Right cardiac atrium (tissue), 5 donors: ENCODE results near the gene MBOAT1. TPM values are rescaled to one million over a fixed set of nuclear protein-coding genes. Genes with fewer than 3 reads are reported as not detected.

Experiments used
- ATAC-seq, 2 donors: fragments of 200-7000 bp; cut with Tn5 transposase; one replicate each; pipeline versions ENCODE4 v1.8.0 to v1.9.1; 2020; ENCODE audit warnings: moderate library complexity in 2 of 2, mild to moderate bottlenecking in 1 of 2
- DNase-seq, 3 donors: peaks; one replicate each; pipeline ENCODE4 v3.0.0-alpha.2; 2020
- H3K27ac ChIP-seq: one replicate; pipeline ENCODE4 v1.5.1; 2013; ENCODE audit warnings: mild to moderate bottlenecking, low read length, control low read depth, moderate library complexity
- H3K27me3 ChIP-seq: one replicate; pipeline ENCODE4 v1.6.1; 2013; ENCODE audit not compliant: control insufficient read depth, insufficient read depth
- H3K4me1 ChIP-seq: one replicate; pipeline ENCODE4 v1.6.1; 2013; ENCODE audit warnings: low read length; ENCODE audit not compliant: control insufficient read depth, insufficient read depth
- H3K4me3 ChIP-seq: one replicate; pipeline ENCODE4 v1.5.1; 2013; ENCODE audit warnings: low read length, control low read depth
- H3K9me3 ChIP-seq: one replicate; pipeline ENCODE4 v1.6.1; 2013; ENCODE audit warnings: low read length; ENCODE audit not compliant: control insufficient read depth
- WGBS: extraction: QIAGEN DNeasy Blood & Tissue Kit; methylation state at CpG from one replicate; pipeline ENCODE4 v1.1.7; 2013; 5-methylcytosine and 5-hydroxymethylcytosine counted together
- intact Hi-C, 4 donors: fragments of 100-400 bp; cut with DNase I; formaldehyde crosslinking; loops; one replicate each; pipeline versions ENCODE4 v1.11.0 to v1.14.0; 2022 to 2023
- polyA plus RNA-seq: library from polyadenylated mRNA; stranded (reverse); fragments of 200-250 nt; gene quantifications from one replicate; pipeline ENCODE4 v1.2.3, GENCODE V29; 2013
- total RNA-seq, 4 donors: library from RNA; stranded (reverse); fragmentation: NEBNext Ultra II Directional; extraction: Animal tissue kit (Norgen Biotek cat#: 25700); gene quantifications; one replicate each; pipeline ENCODE4 v1.2.1, GENCODE V29; 2021
- donor health status: healthy with polysubstance abuse.
- donor health status: DM: no; HTN: yes; CAD: no.
- donor health status: DM: no; HTN: no; CAD: no.
- donor health status: DM: no; HTN: yes; CAD: no; lungs with severe emphysema.
- donor health status: DM: yes; HTN: yes; CAD: no.

Gene MBOAT1
- total and polyA plus RNA-seq, 5 donors, result 3.0 to 9.2 (median 6.6) TPM

DNA sequence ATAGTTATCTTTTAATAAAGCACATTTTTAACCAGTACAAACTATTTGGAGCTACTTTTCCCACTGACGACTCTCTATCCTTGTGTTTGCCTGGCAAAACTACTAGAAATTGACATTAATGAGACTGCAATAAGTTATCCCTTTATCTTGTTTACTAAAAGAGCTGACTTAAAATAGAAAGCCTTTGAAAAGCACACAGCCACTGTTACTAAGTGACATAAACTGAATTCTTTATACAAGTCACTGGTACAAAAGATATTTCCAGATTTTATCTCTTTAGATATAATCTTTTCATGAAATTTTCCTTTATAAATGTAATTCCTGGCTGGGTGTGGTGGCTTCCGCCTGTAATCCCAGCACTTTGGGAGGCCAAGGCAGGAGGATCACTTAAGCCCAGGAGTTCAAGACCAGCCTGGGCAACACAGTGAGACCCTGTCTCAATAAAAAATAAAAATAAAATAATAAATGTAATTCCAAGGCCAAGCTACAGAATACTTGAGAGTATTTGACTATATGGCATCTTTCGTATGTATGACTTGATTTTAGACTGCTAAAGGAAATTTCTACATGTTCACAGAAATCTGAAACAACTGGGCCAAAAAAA lies 9.5 kb downstream of the MBOAT1 start:
- H3K9me3 ChIP-seq, result no peaks in the 10 kb centered on the region
- H3K27ac ChIP-seq, result no peak overlapping the region
- no peak overlapping the region for H3K4me3 ChIP-seq
- intact Hi-C loops, result loop anchor here in 1 of 4 donors (10.0 kb wide), 1 partner anchor 78 kb away; no protein-coding TSS in a partner anchor
- 53% methylated on average over 3 of the region's 3 CpGs for WGBS
- H3K27me3 ChIP-seq, result no peaks in the 10 kb centered on the region
- ATAC-seq (no peak), DNase-seq (no peak)
- peaks cover 4% of the 10 kb centered on the region for H3K4me1 ChIP-seq

DNA sequence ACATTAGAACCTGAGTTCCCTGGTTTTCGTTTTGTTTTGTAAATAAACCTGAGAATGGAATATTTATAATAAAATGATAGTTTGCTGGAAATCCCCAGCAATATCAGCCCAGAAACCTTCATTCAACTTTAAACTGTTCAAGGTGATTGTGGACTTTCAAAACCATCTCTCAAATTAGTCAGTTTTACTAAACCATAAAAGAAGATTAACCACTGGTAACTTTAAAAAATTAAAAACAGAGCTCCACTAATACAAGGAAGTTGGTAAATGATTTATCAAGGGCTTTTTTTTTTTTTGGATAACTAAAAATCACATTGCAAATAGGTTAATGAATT lies 10.0 kb downstream of the MBOAT1 start:
- Histone ChIP-seq H3K4me1 (peaks cover 4% of the 10 kb centered on the region), H3K4me3 (no peak overlapping the region), H3K27me3 (no peaks in the 10 kb centered on the region), H3K27ac (no peak overlapping the region), H3K9me3 (no peaks in the 10 kb centered on the region)
- DNase-seq, result no peak
- no peak for ATAC-seq
- intact Hi-C loops, result loop anchor here in 1 of 4 donors (10.0 kb wide), 1 partner anchor 77 kb away; no protein-coding TSS in a partner anchor
- 50% methylated on average over 1 of the region's 1 CpG for WGBS

DNA sequence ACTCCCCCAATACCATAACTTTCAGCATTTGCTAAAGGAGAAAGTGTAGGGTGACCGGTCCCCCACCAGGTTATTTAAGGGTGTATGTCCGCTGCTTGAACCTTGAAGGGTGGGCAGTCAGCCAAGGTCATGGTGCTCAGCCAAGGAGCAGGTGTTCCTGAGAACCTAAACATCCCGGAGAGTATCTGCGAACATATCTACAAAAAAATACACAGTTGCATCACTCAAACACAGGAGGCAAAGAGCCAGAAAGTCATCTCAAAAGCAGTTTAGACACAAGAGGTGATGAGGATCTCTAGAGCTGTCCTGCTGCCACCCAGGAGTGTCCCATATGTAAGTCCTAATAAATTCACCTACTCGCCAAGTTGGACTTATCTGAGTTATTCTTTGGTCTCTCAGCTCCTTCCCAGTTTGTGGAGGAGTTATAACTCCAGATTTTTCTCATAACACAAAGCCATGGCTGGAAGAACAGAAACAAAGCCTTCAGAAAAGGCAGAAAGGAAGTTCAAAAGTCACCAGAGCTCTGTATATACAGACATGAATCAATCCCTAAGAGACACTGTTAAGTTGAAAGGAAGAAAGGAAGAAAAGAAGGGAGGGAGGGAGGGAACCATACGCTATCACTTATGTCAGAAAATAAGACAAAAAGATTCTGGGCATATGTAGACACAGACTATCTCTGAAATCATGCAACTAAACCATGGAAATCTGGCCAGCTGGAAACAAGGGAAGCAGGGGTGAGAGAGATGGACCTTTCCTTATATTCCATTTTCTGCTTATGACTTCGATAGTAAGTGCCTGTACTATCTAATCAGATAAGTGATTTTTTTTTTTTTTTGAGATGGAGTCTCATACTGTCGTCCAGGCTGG lies 11.3 kb downstream of the MBOAT1 start:
- peak in 2 of 3 donors; percentile 51 to 58 for DNase-seq
- peaks cover 2% of the 10 kb centered on the region for H3K4me1 ChIP-seq
- H3K27ac ChIP-seq, result peak overlapping the region; percentile 6
- WGBS, result 54% methylated on average over 8 of the region's 8 CpGs
- no peak overlapping the region for H3K4me3 ChIP-seq
- H3K9me3 ChIP-seq, result no peaks in the 10 kb centered on the region
- ATAC-seq, result no peak
- H3K27me3 ChIP-seq, result no peaks in the 10 kb centered on the region
- intact Hi-C loops, result loop anchor here in 1 of 4 donors (10.0 kb wide), 1 partner anchor 76 kb away; no protein-coding TSS in a partner anchor

DNA sequence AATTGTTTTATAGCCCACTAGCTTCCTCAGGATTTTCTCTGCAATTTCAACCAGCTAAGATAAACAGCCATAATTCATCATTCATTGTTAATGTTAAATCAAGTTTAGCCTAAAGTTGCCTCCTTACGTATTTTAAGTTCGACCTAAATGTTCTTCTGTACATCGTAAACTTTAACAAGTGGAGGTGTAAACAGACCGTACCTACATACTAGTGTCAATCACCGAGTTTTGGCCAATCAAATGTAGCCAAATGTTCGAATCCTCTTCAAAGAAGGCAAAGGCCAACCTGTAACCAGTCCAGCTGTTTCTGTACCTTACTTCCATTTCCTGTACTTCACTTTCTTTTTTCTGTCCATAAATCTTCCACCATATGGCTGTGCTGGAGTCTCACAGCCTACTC lies 13.5 kb downstream of the MBOAT1 start:
- Histone ChIP-seq H3K4me1 (no peaks in the 10 kb centered on the region), H3K27ac (no peak overlapping the region), H3K9me3 (no peaks in the 10 kb centered on the region), H3K4me3 (no peak overlapping the region), H3K27me3 (no peaks in the 10 kb centered on the region)
- intact Hi-C loops, result no loop called here
- no peak for DNase-seq
- no peak for ATAC-seq
- WGBS, result 68% methylated on average over 6 of the region's 6 CpGs

DNA sequence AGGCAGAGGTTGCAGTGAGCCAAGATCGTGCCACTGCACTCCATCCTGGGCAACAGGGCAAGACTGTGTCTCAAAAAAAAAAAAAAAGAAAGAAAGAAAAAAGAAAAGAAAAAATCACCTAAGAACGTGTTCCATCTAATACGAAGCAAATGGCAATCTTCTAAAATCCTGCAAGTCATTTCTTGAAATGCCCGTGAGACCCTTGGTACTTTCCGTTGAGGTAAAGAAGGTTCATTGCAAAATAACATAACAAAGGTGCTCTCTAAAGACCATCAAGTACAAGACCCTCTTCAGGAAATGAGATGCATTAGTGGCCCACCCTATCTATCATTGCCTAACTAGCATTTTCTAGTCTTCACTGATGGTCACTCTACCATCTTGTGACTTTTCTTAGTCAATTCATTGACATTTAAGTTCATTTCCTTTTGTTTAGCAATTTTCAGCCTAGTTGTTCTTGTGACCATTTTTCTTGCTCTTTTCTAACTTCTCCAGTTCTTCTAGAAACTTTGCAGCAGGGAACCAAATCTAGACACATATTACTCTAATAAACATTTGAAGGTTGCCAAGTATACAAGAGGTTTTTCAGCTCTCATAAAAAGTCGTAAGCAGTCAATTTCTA lies 14.0 kb downstream of the MBOAT1 start:
- Histone ChIP-seq H3K9me3 (no peaks in the 10 kb centered on the region), H3K4me1 (no peaks in the 10 kb centered on the region), H3K27me3 (no peaks in the 10 kb centered on the region), H3K27ac (no peak overlapping the region), H3K4me3 (no peak overlapping the region)
- no peak for ATAC-seq
- intact Hi-C loops, result no loop called here
- no peak for DNase-seq
- 93% methylated on average over 6 of the region's 6 CpGs for WGBS

DNA sequence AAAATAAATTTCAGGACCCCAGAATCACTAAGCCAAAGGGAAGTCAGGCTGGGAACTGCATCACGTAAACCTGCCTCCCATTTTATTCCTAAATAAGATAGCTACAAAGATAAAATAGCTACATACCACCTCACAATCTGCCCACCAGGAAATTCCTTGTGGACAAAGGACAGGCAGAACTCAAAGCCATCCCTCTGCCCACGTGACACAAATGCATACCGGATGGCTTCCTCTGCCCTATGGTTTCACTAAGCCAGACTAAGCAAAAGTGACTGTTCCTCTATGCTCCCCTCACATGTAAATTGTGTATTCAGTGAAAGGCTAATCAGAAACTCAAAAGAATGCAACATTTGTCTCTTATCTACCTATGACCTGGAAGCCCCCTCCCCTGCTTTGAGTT lies 15.0 kb downstream of the MBOAT1 start:
- H3K4me1 ChIP-seq, result no peaks in the 10 kb centered on the region
- ATAC-seq, result no peak
- no peak for DNase-seq
- H3K9me3 ChIP-seq, result no peaks in the 10 kb centered on the region
- 65% methylated on average over 3 of the region's 3 CpGs for WGBS
- intact Hi-C loops, result no loop called here
- no peak overlapping the region for H3K27ac ChIP-seq
- H3K4me3 ChIP-seq, result no peak overlapping the region
- no peaks in the 10 kb centered on the region for H3K27me3 ChIP-seq

DNA sequence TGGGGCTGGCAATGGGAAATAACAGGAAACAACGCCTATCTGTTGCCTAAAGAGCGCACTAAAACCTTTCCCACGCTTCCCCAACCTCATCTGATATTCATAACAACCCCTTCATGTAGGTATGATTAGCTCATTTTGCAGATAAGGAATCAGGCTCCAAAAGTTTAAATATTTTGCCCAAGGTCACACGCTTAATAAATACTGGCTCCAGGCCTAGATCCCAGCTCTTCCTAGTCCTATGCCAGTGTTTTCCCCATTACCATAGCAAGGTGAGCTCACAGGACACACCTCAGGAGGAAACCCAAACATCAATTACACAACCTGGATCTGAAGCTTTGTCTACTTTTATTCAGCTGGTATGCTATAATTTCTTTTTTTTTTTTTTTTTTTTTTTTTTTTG lies 19.6 kb downstream of the MBOAT1 start:
- intact Hi-C loops, result no loop called here
- 91% methylated on average over 4 of the region's 4 CpGs for WGBS

DNA sequence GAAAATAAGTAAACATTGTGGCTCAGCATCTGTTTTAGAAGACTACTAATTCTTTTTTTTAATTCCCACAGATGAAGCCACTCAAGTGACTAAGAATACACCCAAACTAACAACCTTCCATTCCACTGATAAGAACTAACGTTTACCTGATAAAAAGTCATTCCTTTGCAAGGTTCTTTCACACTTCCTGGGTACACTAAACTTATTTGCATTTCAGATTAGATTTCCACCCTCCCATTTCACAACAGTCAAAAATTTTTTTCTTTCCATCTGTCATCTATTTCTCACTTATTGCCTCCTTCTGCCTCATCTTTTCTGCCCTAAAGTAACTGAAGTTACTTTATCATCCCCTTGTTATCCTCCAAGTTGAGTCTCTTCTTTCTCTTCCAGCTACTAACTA lies 20.3 kb downstream of the MBOAT1 start:
- H3K4me1 ChIP-seq, result no peaks in the 10 kb centered on the region
- no peak for ATAC-seq
- H3K27ac ChIP-seq, result no peak overlapping the region
- intact Hi-C loops, result no loop called here
- H3K9me3 ChIP-seq, result no peaks in the 10 kb centered on the region
- 28% methylated on average over 1 of the region's 1 CpG for WGBS
- no peak overlapping the region for H3K4me3 ChIP-seq
- H3K27me3 ChIP-seq, result no peaks in the 10 kb centered on the region
- DNase-seq, result no peak

More for the DNA sequence above, 19.6 kb downstream of the MBOAT1 start:
- H3K4me3 ChIP-seq, result no peak overlapping the region
- no peaks in the 10 kb centered on the region for H3K9me3 ChIP-seq
- no peaks in the 10 kb centered on the region for H3K4me1 ChIP-seq
- no peak for ATAC-seq
- H3K27ac ChIP-seq, result no peak overlapping the region
- H3K27me3 ChIP-seq, result no peaks in the 10 kb centered on the region
- DNase-seq, result no peak

DNA sequence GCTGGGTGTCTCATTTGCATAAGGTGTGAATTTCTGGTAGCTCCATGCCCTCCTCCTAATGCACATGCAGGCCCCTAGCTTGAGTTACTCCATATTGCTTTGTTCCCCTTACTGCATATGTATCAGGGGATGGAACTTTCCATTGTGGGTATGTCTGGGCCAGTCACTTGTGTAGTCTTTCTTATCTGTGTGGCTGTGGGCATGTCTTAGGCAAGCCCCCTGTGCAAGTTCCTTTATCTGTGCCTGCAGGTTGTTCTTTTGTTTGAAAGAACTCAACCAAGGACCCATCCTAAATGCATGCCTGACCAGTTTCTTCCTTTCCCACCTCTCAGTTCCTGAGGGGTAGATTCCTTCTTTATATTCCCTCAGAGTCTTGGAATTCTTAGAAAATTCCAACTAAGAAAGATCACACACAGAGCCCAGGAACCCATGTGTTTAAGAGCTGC lies 23.6 kb downstream of the MBOAT1 start:
- Histone ChIP-seq H3K4me1 (no peaks in the 10 kb centered on the region), H3K27ac (no peak overlapping the region), H3K27me3 (no peaks in the 10 kb centered on the region), H3K9me3 (no peaks in the 10 kb centered on the region), H3K4me3 (no peak overlapping the region)
- ATAC-seq, result no peak
- intact Hi-C loops, result no loop called here
- DNase-seq, result no peak

DNA sequence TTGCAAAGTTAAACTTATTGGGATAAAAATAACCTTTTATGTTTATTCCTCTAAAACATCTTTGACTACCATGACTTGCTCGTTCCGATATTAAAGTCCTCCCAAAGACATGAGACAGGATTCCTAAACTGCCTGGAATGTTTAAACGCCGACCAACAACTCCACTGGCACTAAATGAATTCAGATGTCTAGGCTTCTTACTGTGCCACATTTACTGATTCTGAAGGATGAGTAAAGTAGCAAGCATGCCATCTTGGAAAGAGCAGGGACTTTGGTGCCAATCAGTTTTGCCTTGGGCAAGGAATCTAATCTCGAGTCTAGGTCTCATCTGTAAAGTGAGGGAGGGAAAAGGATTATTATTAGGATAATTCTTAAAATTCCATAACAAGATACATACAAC lies 25.3 kb downstream of the MBOAT1 start:
- intact Hi-C loops, result no loop called here
- Histone ChIP-seq H3K27ac (no peak overlapping the region), H3K9me3 (no peaks in the 10 kb centered on the region), H3K4me1 (peaks cover 3% of the 10 kb centered on the region), H3K27me3 (no peaks in the 10 kb centered on the region), H3K4me3 (no peak overlapping the region)
- WGBS, result 89% methylated on average over 5 of the region's 5 CpGs
- DNase-seq, result no peak
- ATAC-seq, result no peak

DNA sequence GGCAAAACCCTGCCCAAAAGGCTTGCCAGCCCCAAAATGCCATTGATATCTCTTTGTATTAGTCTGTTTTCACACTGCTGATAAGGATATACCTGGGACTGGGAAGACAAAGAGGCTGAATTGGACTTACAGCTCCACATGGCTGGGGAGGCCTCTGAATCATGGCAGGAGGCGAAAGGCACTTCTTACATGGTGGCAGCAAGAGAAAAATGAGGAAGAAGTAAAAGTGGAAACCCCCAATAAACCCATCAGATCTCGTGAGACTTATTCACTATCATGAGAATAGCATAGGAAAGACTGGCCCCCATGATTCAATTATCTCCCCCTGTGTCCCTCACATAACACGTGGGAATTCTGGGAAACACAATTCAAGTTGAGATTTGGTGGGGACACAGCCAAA lies 28.6 kb downstream of the MBOAT1 start:
- H3K9me3 ChIP-seq, result no peaks in the 10 kb centered on the region
- no peak for ATAC-seq
- no peaks in the 10 kb centered on the region for H3K27me3 ChIP-seq
- 97% methylated on average over 3 of the region's 3 CpGs for whole genome bisulfite sequencing
- intact Hi-C loops, result no loop called here
- H3K27ac ChIP-seq, result no peak overlapping the region
- H3K4me1 ChIP-seq, result peaks cover 14% of the 10 kb centered on the region
- H3K4me3 ChIP-seq, result no peak overlapping the region
- no peak for DNase-seq
